Measurements from ENCODE around the gene LGR5. TPM values are rescaled to one million over a fixed set of nuclear protein-coding genes. Genes with fewer than 3 reads are reported as not detected.
"Not testable (repeated sequence)": the region's sequence is repeated elsewhere in the genome, so short reads cannot be mapped to it uniquely, and the experiment has no call there.

Gene LGR5
- total and polyA plus RNA-seq, 4 donors, result 1.6 to 8.8 (median 7.2) TPM

GRCh38 chr12:71465796-71466195 is 26.2 kb downstream of the LGR5 start:
- no peak for DNase-seq (ENCODE audit: low read depth in 4 of 6, low spot score in 6 of 6)
- H3K27ac ChIP-seq (ENCODE audit: low read depth, low read length), result no peak overlapping the region
- no peak overlapping the region for H3K4me3 ChIP-seq (ENCODE audit: low read depth, low read length)
- no peaks in the 10 kb centered on the region for H3K4me1 ChIP-seq (ENCODE audit: control insufficient read depth, insufficient read depth, low read length)
- H3K27me3 ChIP-seq (ENCODE audit: control insufficient read depth, insufficient read depth, low read length), result peaks cover 2% of the 10 kb centered on the region
- H3K9me3 ChIP-seq (ENCODE audit: control insufficient read depth, insufficient read depth, low read length), result no peaks in the 10 kb centered on the region
- no peaks in the 10 kb centered on the region for H3K36me3 ChIP-seq (ENCODE audit: control insufficient read depth, insufficient read depth, low read length)

GRCh38 chr12:71469258-71469750 is 29.7 kb downstream of the LGR5 start:
- Histone ChIP-seq H3K27ac (ENCODE audit: low read depth, low read length) (no peak overlapping the region), H3K4me1 (ENCODE audit: control insufficient read depth, insufficient read depth, low read length) (no peaks in the 10 kb centered on the region), H3K36me3 (ENCODE audit: control insufficient read depth, insufficient read depth, low read length) (no peaks in the 10 kb centered on the region), H3K27me3 (ENCODE audit: control insufficient read depth, insufficient read depth, low read length) (peaks cover 2% of the 10 kb centered on the region), H3K9me3 (ENCODE audit: control insufficient read depth, insufficient read depth, low read length) (no peaks in the 10 kb centered on the region), H3K4me3 (ENCODE audit: low read depth, low read length) (no peak overlapping the region)
- 53% methylated on average over 10 of the region's 15 CpGs for WGBS (ENCODE audit: insufficient coverage)
- no peak for DNase-seq (ENCODE audit: low read depth in 4 of 6, low spot score in 6 of 6)

- no peak overlapping the region for H3K27ac ChIP-seq (ENCODE audit: low read depth, low read length)
- no peaks in the 10 kb centered on the region for H3K9me3 ChIP-seq (ENCODE audit: control insufficient read depth, insufficient read depth, low read length)
- no peaks in the 10 kb centered on the region for H3K36me3 ChIP-seq (ENCODE audit: control insufficient read depth, insufficient read depth, low read length)
- H3K27me3 ChIP-seq (ENCODE audit: control insufficient read depth, insufficient read depth, low read length), result peaks cover 2% of the 10 kb centered on the region
- no peak for DNase-seq (ENCODE audit: low read depth in 4 of 6, low spot score in 6 of 6)
- no peaks in the 10 kb centered on the region for H3K4me1 ChIP-seq (ENCODE audit: control insufficient read depth, insufficient read depth, low read length)
- WGBS (ENCODE audit: insufficient coverage), result 0% methylated on average over 1 of the region's 2 CpGs
- no peak overlapping the region for H3K4me3 ChIP-seq (ENCODE audit: low read depth, low read length)
Observed at GRCh38 chr12:71472441-71472911, 32.9 kb downstream of the LGR5 start.

DNA sequence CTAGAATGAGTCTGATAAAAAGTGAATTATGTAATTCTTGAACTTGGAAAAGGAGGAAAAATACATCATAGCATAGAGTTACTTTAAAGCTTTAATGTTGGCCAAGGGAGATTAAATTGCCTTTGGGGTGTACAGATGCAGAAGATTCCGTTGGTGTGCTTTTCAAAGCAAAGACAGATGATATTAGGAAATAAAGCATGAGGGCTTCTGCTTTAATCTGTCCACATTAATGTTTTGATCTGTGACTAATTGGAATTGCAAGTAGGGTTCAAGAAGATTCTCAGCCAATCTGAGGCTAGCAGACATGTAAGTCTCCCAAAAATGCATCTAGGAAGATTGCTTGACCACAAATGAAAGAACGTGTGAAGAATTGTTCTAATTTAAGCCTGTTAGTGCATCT is 35.2 kb downstream of the LGR5 start:
- WGBS (ENCODE audit: insufficient coverage), result no CpG with 5 or more reads among the region's 2 CpGs
- Histone ChIP-seq H3K27me3 (ENCODE audit: control insufficient read depth, insufficient read depth, low read length) (peaks cover 2% of the 10 kb centered on the region), H3K36me3 (ENCODE audit: control insufficient read depth, insufficient read depth, low read length) (no peaks in the 10 kb centered on the region), H3K4me1 (ENCODE audit: control insufficient read depth, insufficient read depth, low read length) (no peaks in the 10 kb centered on the region), H3K27ac (ENCODE audit: low read depth, low read length) (no peak overlapping the region), H3K4me3 (ENCODE audit: low read depth, low read length) (no peak overlapping the region), H3K9me3 (ENCODE audit: control insufficient read depth, insufficient read depth, low read length) (no peaks in the 10 kb centered on the region)
- DNase-seq (ENCODE audit: low read depth in 4 of 6, low spot score in 6 of 6), result no peak

- Histone ChIP-seq H3K9me3 (ENCODE audit: control insufficient read depth, insufficient read depth, low read length) (no peaks in the 10 kb centered on the region), H3K4me3 (ENCODE audit: low read depth, low read length) (no peak overlapping the region), H3K4me1 (ENCODE audit: control insufficient read depth, insufficient read depth, low read length) (no peaks in the 10 kb centered on the region), H3K27me3 (ENCODE audit: control insufficient read depth, insufficient read depth, low read length) (peaks cover 2% of the 10 kb centered on the region), H3K27ac (ENCODE audit: low read depth, low read length) (no peak overlapping the region), H3K36me3 (ENCODE audit: control insufficient read depth, insufficient read depth, low read length) (no peaks in the 10 kb centered on the region)
- no peak for DNase-seq (ENCODE audit: low read depth in 4 of 6, low spot score in 6 of 6)
- 69% methylated on average over 5 of the region's 5 CpGs for WGBS (ENCODE audit: insufficient coverage)
Observed at GRCh38 chr12:71475280-71475679, 35.7 kb downstream of the LGR5 start.

GRCh38 chr12:71476513-71476912 is 36.9 kb downstream of the LGR5 start:
- WGBS (ENCODE audit: insufficient coverage), result no CpG with 5 or more reads among the region's 3 CpGs
- Histone ChIP-seq H3K9me3 (ENCODE audit: control insufficient read depth, insufficient read depth, low read length) (no peaks in the 10 kb centered on the region), H3K27me3 (ENCODE audit: control insufficient read depth, insufficient read depth, low read length) (peaks cover 2% of the 10 kb centered on the region), H3K27ac (ENCODE audit: low read depth, low read length) (no peak overlapping the region), H3K4me3 (ENCODE audit: low read depth, low read length) (no peak overlapping the region), H3K36me3 (ENCODE audit: control insufficient read depth, insufficient read depth, low read length) (no peaks in the 10 kb centered on the region), H3K4me1 (ENCODE audit: control insufficient read depth, insufficient read depth, low read length) (no peaks in the 10 kb centered on the region)
- peak in 1 of 6 donors; percentile 43 for DNase-seq (ENCODE audit: low read depth in 4 of 6, low spot score in 6 of 6)

DNA sequence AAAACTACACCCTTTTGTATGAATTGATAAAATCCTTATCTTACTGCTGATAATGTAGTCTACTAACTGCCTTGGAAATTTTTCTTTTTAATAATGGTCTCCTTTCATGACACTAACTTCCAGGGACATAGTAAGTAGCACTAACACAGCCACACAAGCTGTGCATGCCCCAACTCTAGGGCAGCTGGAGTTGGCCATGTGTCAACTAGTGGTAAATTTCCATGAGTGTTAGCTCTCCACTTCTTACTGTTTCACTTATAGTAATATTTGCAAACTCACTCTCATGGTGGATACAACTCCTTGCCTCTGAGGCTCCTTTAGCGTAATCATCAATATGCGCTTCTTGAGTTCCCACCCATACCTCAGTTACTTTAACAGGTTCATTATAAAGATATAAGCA is 38.0 kb downstream of the LGR5 start:
- Histone ChIP-seq H3K9me3 (ENCODE audit: control insufficient read depth, insufficient read depth, low read length) (no peaks in the 10 kb centered on the region), H3K4me3 (ENCODE audit: low read depth, low read length) (no peak overlapping the region), H3K27ac (ENCODE audit: low read depth, low read length) (no peak overlapping the region), H3K27me3 (ENCODE audit: control insufficient read depth, insufficient read depth, low read length) (peaks cover 2% of the 10 kb centered on the region), H3K36me3 (ENCODE audit: control insufficient read depth, insufficient read depth, low read length) (no peaks in the 10 kb centered on the region), H3K4me1 (ENCODE audit: control insufficient read depth, insufficient read depth, low read length) (no peaks in the 10 kb centered on the region)
- WGBS (ENCODE audit: insufficient coverage), result no CpG with 5 or more reads among the region's 2 CpGs
- DNase-seq (ENCODE audit: low read depth in 4 of 6, low spot score in 6 of 6), result no peak

GRCh38 chr12:71478270-71478669 is 38.7 kb downstream of the LGR5 start:
- Histone ChIP-seq H3K4me1 (ENCODE audit: control insufficient read depth, insufficient read depth, low read length) (no peaks in the 10 kb centered on the region), H3K27me3 (ENCODE audit: control insufficient read depth, insufficient read depth, low read length) (peaks cover 2% of the 10 kb centered on the region), H3K9me3 (ENCODE audit: control insufficient read depth, insufficient read depth, low read length) (no peaks in the 10 kb centered on the region), H3K4me3 (ENCODE audit: low read depth, low read length) (no peak overlapping the region), H3K27ac (ENCODE audit: low read depth, low read length) (no peak overlapping the region), H3K36me3 (ENCODE audit: control insufficient read depth, insufficient read depth, low read length) (no peaks in the 10 kb centered on the region)
- no CpG with 5 or more reads among the region's 1 CpG for WGBS (ENCODE audit: insufficient coverage)
- DNase-seq (ENCODE audit: low read depth in 4 of 6, low spot score in 6 of 6), result no peak

DNA sequence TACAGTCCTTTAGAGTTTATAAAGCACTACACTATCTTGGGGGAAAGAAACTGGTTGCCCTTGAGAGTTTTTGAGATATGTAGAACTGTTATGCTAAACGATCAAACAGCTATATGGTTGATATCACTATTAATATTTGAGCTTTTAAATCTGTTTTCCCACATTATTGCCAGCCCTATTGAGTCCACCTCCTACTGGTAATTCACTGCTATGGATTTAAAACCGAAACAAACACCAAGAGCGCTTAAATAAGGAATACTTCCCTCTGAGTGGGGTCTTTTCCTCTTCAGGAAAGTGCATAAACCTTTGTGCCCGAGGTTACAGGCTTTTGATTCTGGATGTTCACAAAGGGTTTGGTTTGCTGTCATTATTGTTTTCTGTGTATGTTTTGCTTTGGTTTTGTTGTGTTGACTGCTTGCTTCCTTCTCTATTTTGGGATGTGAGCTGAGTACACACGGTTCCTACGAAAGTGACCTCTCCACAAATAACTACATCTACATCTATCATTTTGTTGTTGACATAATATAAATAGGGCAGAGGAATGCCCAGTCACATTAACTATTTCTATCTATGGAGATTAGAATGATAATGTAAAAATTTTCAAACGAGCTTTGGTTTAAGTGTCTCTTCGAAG is 44.8 kb downstream of the LGR5 start:
- H3K4me3 ChIP-seq (ENCODE audit: low read depth, low read length), result no peak overlapping the region
- DNase-seq (ENCODE audit: low read depth in 4 of 6, low spot score in 6 of 6), result no peak
- H3K36me3 ChIP-seq (ENCODE audit: control insufficient read depth, insufficient read depth, low read length), result no peaks in the 10 kb centered on the region
- no peaks in the 10 kb centered on the region for H3K4me1 ChIP-seq (ENCODE audit: control insufficient read depth, insufficient read depth, low read length)
- no peaks in the 10 kb centered on the region for H3K27me3 ChIP-seq (ENCODE audit: control insufficient read depth, insufficient read depth, low read length)
- H3K27ac ChIP-seq (ENCODE audit: low read depth, low read length), result no peak overlapping the region
- 40% methylated on average over 1 of the region's 8 CpGs for WGBS (ENCODE audit: insufficient coverage)
- no peaks in the 10 kb centered on the region for H3K9me3 ChIP-seq (ENCODE audit: control insufficient read depth, insufficient read depth, low read length)

- no CpG with 5 or more reads among the region's 2 CpGs for WGBS (ENCODE audit: insufficient coverage)
- not testable (repeated sequence) for DNase-seq (ENCODE audit: low read depth in 4 of 6, low spot score in 6 of 6); H3K36me3 ChIP-seq (ENCODE audit: control insufficient read depth, insufficient read depth, low read length); H3K4me3 ChIP-seq (ENCODE audit: low read depth, low read length); H3K4me1 ChIP-seq (ENCODE audit: control insufficient read depth, insufficient read depth, low read length); H3K9me3 ChIP-seq (ENCODE audit: control insufficient read depth, insufficient read depth, low read length); H3K27me3 ChIP-seq (ENCODE audit: control insufficient read depth, insufficient read depth, low read length); H3K27ac ChIP-seq (ENCODE audit: low read depth, low read length)
Observed at GRCh38 chr12:71490844-71491243, 51.2 kb downstream of the LGR5 start.

Measured in spinal cord (tissue), 10 donors.